GM12891 (cell line): ENCODE results near the gene KSR1.

Experiments
- PAX5 ChIP-seq: IDR thresholded peaks from 2 replicates; pipeline ENCODE4 v1.6.1; 2011; ENCODE audit warnings: low read length, moderate library complexity, mild to moderate bottlenecking; ENCODE audit not compliant: insufficient read depth, severe bottlenecking
- POLR2A ChIP-seq: IDR thresholded peaks from 2 replicates; pipeline ENCODE4 v1.6.1; 2011; ENCODE audit warnings: low read depth, low read length, control low read depth
- POLR2AphosphoS5 ChIP-seq: IDR thresholded peaks from 2 replicates; pipeline ENCODE4 v1.6.1; 2011; ENCODE audit warnings: low read depth, low read length, control low read depth
- POU2F2 ChIP-seq: IDR thresholded peaks from 2 replicates; pipeline ENCODE4 v1.6.1; 2011; ENCODE audit warnings: low read depth, mild to moderate bottlenecking, control low read depth, low read length, moderate library complexity
- SPI1 ChIP-seq: IDR thresholded peaks from 2 replicates; pipeline ENCODE4 v1.6.1; 2011; ENCODE audit warnings: low read depth, low read length, control low read depth
- TAF1 ChIP-seq: IDR thresholded peaks from 2 replicates; pipeline ENCODE4 v1.6.1; 2011; ENCODE audit warnings: low read depth, low read length, control low read depth

DNA sequence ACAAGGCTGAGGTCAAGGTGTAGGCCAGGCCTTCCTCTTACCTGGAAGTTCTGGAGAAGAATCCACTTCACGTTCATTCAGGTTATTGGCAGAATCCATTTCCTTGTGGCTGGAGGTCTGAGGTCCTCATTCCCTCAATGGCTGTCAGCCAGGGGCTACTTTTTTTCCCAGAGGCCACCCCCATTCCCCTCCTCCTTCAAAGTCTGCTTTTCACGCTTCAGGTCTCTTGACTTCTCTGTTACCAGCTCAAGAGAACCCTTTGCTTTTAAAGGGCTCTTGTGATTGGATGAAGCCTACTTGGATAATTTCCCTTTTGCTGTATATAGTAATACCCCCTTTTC lies 119.6 kb downstream of the KSR1 start:
- no peak for TF ChIP-seq POLR2A
- TF ChIP-seq POLR2AphosphoS5: no peak
- no peak for TF ChIP-seq SPI1
- TF ChIP-seq TAF1: no peak
- no peak for TF ChIP-seq POU2F2
- no peak for TF ChIP-seq PAX5
